Measurements from ENCODE around the gene WDR90. TPM values are rescaled to one million over a fixed set of nuclear protein-coding genes. Genes with fewer than 3 reads are reported as not detected.
A peak's percentile ranks its signal among the peaks of the same experiment; 100 is the strongest.

WDR90 gene
- total RNA-seq, 1 donor from 2014 or later, result 34.9 TPM

GRCh38 chr16:621526-622105, 27.5 kb upstream of the WDR90 start:
- no peaks in the 10 kb centered on the region for H3K36me3 ChIP-seq
- TF ChIP-seq POLR2A (IDR thresholded peaks at IDR 0.05) (no peak), POLR2AphosphoS5 (IDR thresholded peaks at IDR 0.05; ENCODE audit: insufficient read depth in 1 of 2, low read depth in 1 of 2) (no peak), CTCF (IDR thresholded peaks at IDR 0.05) (no peak)
- H3K4me3 ChIP-seq, result no peak overlapping the region
- H3K27ac ChIP-seq, result peak overlapping the region; percentile 81
- DNase-seq (ENCODE audit: extremely low spot score in 2 of 2), result no peak
- intact Hi-C loops (cut with DNase I), result no loop called here
- H3K9me3 ChIP-seq, result no peaks in the 10 kb centered on the region
- H3K4me1 ChIP-seq, result peaks cover 40% of the 10 kb centered on the region
- H3K27me3 ChIP-seq, result no peaks in the 10 kb centered on the region

- DNase-seq (ENCODE audit: extremely low spot score in 2 of 2), result no peak
Observed at GRCh38 chr16:622920-623280, 26.3 kb upstream of the WDR90 start.

GRCh38 chr16:624526-625070, 24.6 kb upstream of the WDR90 start:
- no peaks in the 10 kb centered on the region for H3K27me3 ChIP-seq
- no peaks in the 10 kb centered on the region for H3K9me3 ChIP-seq

More at GRCh38 chr16:622920-623280, 26.3 kb upstream of the WDR90 start:
- Histone ChIP-seq H3K4me3 (peak overlapping the region in 1 of 2 donors; percentile 7), H3K4me1 (peaks cover 42% of the 10 kb centered on the region), H3K27me3 (no peaks in the 10 kb centered on the region), H3K27ac (peak overlapping the region; percentile 81), H3K9me3 (no peaks in the 10 kb centered on the region), H3K36me3 (no peaks in the 10 kb centered on the region)
- intact Hi-C loops (cut with DNase I), result no loop called here
- TF ChIP-seq POLR2A (IDR thresholded peaks at IDR 0.05) (no peak), POLR2AphosphoS5 (IDR thresholded peaks at IDR 0.05; ENCODE audit: insufficient read depth in 1 of 2, low read depth in 1 of 2) (no peak), CTCF (IDR thresholded peaks at IDR 0.05) (no peak)

GRCh38 chr16:625117-625976, 23.8 kb upstream of the WDR90 start:
- DNase-seq (ENCODE audit: extremely low spot score in 2 of 2), result no peak
- Histone ChIP-seq H3K27ac (peak overlapping the region; percentile 82), H3K36me3 (no peaks in the 10 kb centered on the region), H3K4me3 (no peak overlapping the region), H3K27me3 (no peaks in the 10 kb centered on the region), H3K9me3 (no peaks in the 10 kb centered on the region), H3K4me1 (peaks cover 53% of the 10 kb centered on the region)
- TF ChIP-seq CTCF (IDR thresholded peaks at IDR 0.05), result no peak
- no peak for TF ChIP-seq POLR2A (IDR thresholded peaks at IDR 0.05)
- no peak for TF ChIP-seq POLR2AphosphoS5 (IDR thresholded peaks at IDR 0.05; ENCODE audit: insufficient read depth in 1 of 2, low read depth in 1 of 2)
- intact Hi-C loops (cut with DNase I), result no loop called here

More at GRCh38 chr16:624526-625070, 24.6 kb upstream of the WDR90 start:
- DNase-seq (ENCODE audit: extremely low spot score in 2 of 2), result no peak
- Histone ChIP-seq H3K36me3 (no peaks in the 10 kb centered on the region), H3K4me3 (no peak overlapping the region), H3K27ac (no peak overlapping the region), H3K4me1 (peaks cover 45% of the 10 kb centered on the region)
- intact Hi-C loops (cut with DNase I), result no loop called here
- TF ChIP-seq POLR2A (IDR thresholded peaks at IDR 0.05) (no peak), POLR2AphosphoS5 (IDR thresholded peaks at IDR 0.05; ENCODE audit: insufficient read depth in 1 of 2, low read depth in 1 of 2) (no peak), CTCF (IDR thresholded peaks at IDR 0.05) (no peak)
